GM12892 (cell line): ENCODE data around the gene FRY.
A peak's percentile ranks its signal among the peaks of the same experiment; 100 is the strongest.

Source experiments
- DNase-seq: peaks from one replicate; pipeline ENCODE4 v3.0.0; 2011; ENCODE audit not compliant: insufficient read length
- FAIRE-seq: peaks from 2 replicates; lab custom pipeline; 2011; peaks lifted over from hg19 to GRCh38; lab: Jason Lieb, UNC
- POLR2A ChIP-seq: IDR thresholded peaks from 2 replicates; pipeline ENCODE4 v1.6.1; 2011; ENCODE audit warnings: low read depth, low read length, control low read depth
- POLR2AphosphoS5 ChIP-seq: IDR thresholded peaks from 2 replicates; pipeline ENCODE4 v1.6.1; 2011; ENCODE audit warnings: low read depth, low read length, control low read depth
- TAF1 ChIP-seq: IDR thresholded peaks from 2 replicates; pipeline ENCODE4 v1.6.1; 2011; ENCODE audit warnings: low read depth, mild to moderate bottlenecking, control low read depth, low read length, borderline replicate concordance

Gene FRY

GRCh38 chr13:32001769-32002168 is 29.8 kb upstream of the FRY start:
- DNase-seq: no peak
- no peak for FAIRE-seq
- TF ChIP-seq POLR2AphosphoS5 (no peak), POLR2A (no peak), TAF1 (no peak)

GRCh38 chr13:32002873-32003272 is 28.7 kb upstream of the FRY start:
- DNase-seq: no peak
- FAIRE-seq: no peak
- TF ChIP-seq POLR2AphosphoS5: no peak
- no peak for TF ChIP-seq POLR2A
- TF ChIP-seq TAF1: no peak

GRCh38 chr13:32007494-32007893 is 24.1 kb upstream of the FRY start:
- FAIRE-seq (no peak), DNase-seq (no peak)
- TF ChIP-seq TAF1 (no peak), POLR2AphosphoS5 (no peak), POLR2A (no peak)

- TF ChIP-seq TAF1: no peak
- no peak for TF ChIP-seq POLR2AphosphoS5
- TF ChIP-seq POLR2A: no peak
- no peak for FAIRE-seq
- no peak for DNase-seq
Observed at GRCh38 chr13:32008518-32009175, 22.9 kb upstream of the FRY start.

- DNase-seq (no peak), FAIRE-seq (no peak)
- TF ChIP-seq POLR2A (no peak), POLR2AphosphoS5 (no peak)
Observed at GRCh38 chr13:32009362-32009761, 22.2 kb upstream of the FRY start.

GRCh38 chr13:32010136-32010535 is 21.4 kb upstream of the FRY start:
- no peak for DNase-seq
- no peak for TF ChIP-seq POLR2AphosphoS5
- TF ChIP-seq POLR2A: no peak
- no peak for TF ChIP-seq TAF1
- no peak for FAIRE-seq

- no peak for TF ChIP-seq TAF1
- no peak for TF ChIP-seq POLR2AphosphoS5
- TF ChIP-seq POLR2A: no peak
- no peak for DNase-seq
- no peak for FAIRE-seq
Observed at GRCh38 chr13:32011971-32012370, 19.6 kb upstream of the FRY start.

GRCh38 chr13:32013181-32013580 is 18.4 kb upstream of the FRY start:
- TF ChIP-seq TAF1: no peak
- no peak for TF ChIP-seq POLR2A
- TF ChIP-seq POLR2AphosphoS5: no peak
- DNase-seq: no peak
- no peak for FAIRE-seq

- TF ChIP-seq TAF1: no peak
- no peak for TF ChIP-seq POLR2AphosphoS5
- TF ChIP-seq POLR2A: no peak
- DNase-seq: no peak
- no peak for FAIRE-seq
Observed at GRCh38 chr13:32016119-32016518, 15.5 kb upstream of the FRY start.

- FAIRE-seq (no peak), DNase-seq (no peak)
- TF ChIP-seq TAF1 (no peak), POLR2A (no peak), POLR2AphosphoS5 (no peak)
Observed at GRCh38 chr13:32016631-32017030, 14.9 kb upstream of the FRY start.

GRCh38 chr13:32017474-32017873 is 14.1 kb upstream of the FRY start:
- DNase-seq (no peak), FAIRE-seq (no peak)
- TF ChIP-seq POLR2AphosphoS5 (no peak), TAF1 (no peak), POLR2A (no peak)

GRCh38 chr13:32019612-32020233 is 11.9 kb upstream of the FRY start:
- TF ChIP-seq POLR2A: no peak
- no peak for TF ChIP-seq POLR2AphosphoS5
- no peak for TF ChIP-seq TAF1
- DNase-seq (peak; percentile 23), FAIRE-seq (peak; percentile 27)
